ENCODE measurements around the gene PRG3.
A peak's percentile ranks its signal among the peaks of the same experiment; 100 is the strongest.
"Not testable (repeated sequence)": the region's sequence is repeated elsewhere in the genome, so short reads cannot be mapped to it uniquely, and the experiment has no call there.

PRG3 gene

GRCh38 chr11:57339328-57339727 is 41.6 kb downstream of the PRG3 start:
- peak overlapping the region in 1 of 2 experiments; percentile 47 for H2BK12ac ChIP-seq (ENCODE audit: low read length in 2 of 2)
- H3K36me3 ChIP-seq (ENCODE audit: control insufficient read depth in 1 of 2, insufficient read depth in 2 of 2, low read depth in 1 of 2, low read length in 2 of 2), result peaks cover 0 to under 1% of the 10 kb centered on the region in 2 experiments
- no peak overlapping the region for H4K91ac ChIP-seq (ENCODE audit: low read length)
- H3K4me3 ChIP-seq (ENCODE audit: insufficient read depth in 1 of 2, low read depth in 1 of 2, low read length in 2 of 2), result no peak overlapping the region
- WGBS, result 93% methylated on average over 5 of the region's 5 CpGs
- no peak overlapping the region for H3K18ac ChIP-seq (ENCODE audit: low read depth in 1 of 2, low read length in 2 of 2)
- no peak overlapping the region for H3K23ac ChIP-seq (ENCODE audit: low read length in 2 of 2)
- H3K79me1 ChIP-seq (replicated peaks; ENCODE audit: low read length, poor library complexity, severe bottlenecking), result peaks cover 2% of the 10 kb centered on the region
- no peak overlapping the region for H3K4me2 ChIP-seq (ENCODE audit: low read length, poor library complexity, severe bottlenecking)
- H3K4me1 ChIP-seq (ENCODE audit: control insufficient read depth, insufficient read depth, low read depth, low read length), result peaks cover 8% of the 10 kb centered on the region
- no peak overlapping the region for H3K9ac ChIP-seq (ENCODE audit: low read length)
- no peak overlapping the region for H4K8ac ChIP-seq (ENCODE audit: low read length)
- DNase-seq, result no peak
- no peak overlapping the region for H3K27ac ChIP-seq (ENCODE audit: low read length, poor library complexity, severe bottlenecking)
- H2BK5ac ChIP-seq (ENCODE audit: low read depth, low read length, poor library complexity, severe bottlenecking), result no peak overlapping the region
- H2BK120ac ChIP-seq (ENCODE audit: low read depth, low read length), result no peak overlapping the region
- H2BK15ac ChIP-seq (ENCODE audit: low read depth, poor library complexity, severe bottlenecking), result no peak overlapping the region
- H3K4ac ChIP-seq (ENCODE audit: low read depth in 1 of 2, low read length in 2 of 2), result no peak overlapping the region
- H2AFZ ChIP-seq (ENCODE audit: low read depth, low read length), result no peak overlapping the region
- no peaks in the 10 kb centered on the region for H3K9me3 ChIP-seq (ENCODE audit: control insufficient read depth, low read length)
- H3K27me3 ChIP-seq (ENCODE audit: control insufficient read depth in 1 of 2, insufficient read depth in 1 of 2, low read length in 2 of 2), result peaks cover 24 to 39% of the 10 kb centered on the region in 2 experiments
- H2AK5ac ChIP-seq (ENCODE audit: low read length, severe bottlenecking), result no peak overlapping the region
- no peak overlapping the region for H3K14ac ChIP-seq (ENCODE audit: low read length in 2 of 2)

GRCh38 chr11:57338142-57338541 is 42.8 kb downstream of the PRG3 start, which contains the start of gene P2RX3:
P2RX3 (plus strand) TSS chr11:57338352; CDS start chr11:57338551, 199 bp downstream.
- no peak within 1 kb of the TSS for H3K4me3 ChIP-seq (ENCODE audit: insufficient read depth in 1 of 2, low read depth in 1 of 2, low read length in 2 of 2)
- H3K9me3 ChIP-seq (ENCODE audit: control insufficient read depth, low read length), result no peaks in the 10 kb centered on the region
- no peak for DNase-seq
- no peak within 1 kb of the TSS for H2AFZ ChIP-seq (ENCODE audit: low read depth, low read length)
- H3K14ac ChIP-seq (ENCODE audit: low read length in 2 of 2), result no peak within 1 kb of the TSS
- H3K36me3 ChIP-seq (ENCODE audit: control insufficient read depth in 1 of 2, insufficient read depth in 2 of 2, low read depth in 1 of 2, low read length in 2 of 2), result peaks cover 3 to 10% of the 10 kb centered on the region in 2 experiments
- H3K18ac ChIP-seq (ENCODE audit: low read depth in 1 of 2, low read length in 2 of 2), result no peak within 1 kb of the TSS
- H4K91ac ChIP-seq (ENCODE audit: low read length), result no peak within 1 kb of the TSS
- H3K4me1 ChIP-seq (ENCODE audit: control insufficient read depth, insufficient read depth, low read depth, low read length), result peaks cover 8% of the 10 kb centered on the region
- no peak within 1 kb of the TSS for H3K27ac ChIP-seq (ENCODE audit: low read length, poor library complexity, severe bottlenecking)
- no peak within 1 kb of the TSS for H4K8ac ChIP-seq (ENCODE audit: low read length)
- H2BK12ac ChIP-seq (ENCODE audit: low read length in 2 of 2), result no peak within 1 kb of the TSS
- no peak within 1 kb of the TSS for H2BK15ac ChIP-seq (ENCODE audit: low read depth, poor library complexity, severe bottlenecking)
- H3K4me2 ChIP-seq (ENCODE audit: low read length, poor library complexity, severe bottlenecking), result no peak within 1 kb of the TSS
- H3K9ac ChIP-seq (ENCODE audit: low read length), result no peak within 1 kb of the TSS
- peaks cover 2% of the 10 kb centered on the region for H3K79me1 ChIP-seq (replicated peaks; ENCODE audit: low read length, poor library complexity, severe bottlenecking)
- H2BK5ac ChIP-seq (ENCODE audit: low read depth, low read length, poor library complexity, severe bottlenecking), result no peak within 1 kb of the TSS
- 43% methylated on average over 4 of the region's 4 CpGs for WGBS
- peaks cover 24 to 39% of the 10 kb centered on the region in 2 experiments for H3K27me3 ChIP-seq (ENCODE audit: control insufficient read depth in 1 of 2, insufficient read depth in 1 of 2, low read length in 2 of 2)
- no peak within 1 kb of the TSS for H3K4ac ChIP-seq (ENCODE audit: low read depth in 1 of 2, low read length in 2 of 2)
- H2AK5ac ChIP-seq (ENCODE audit: low read length, severe bottlenecking), result no peak within 1 kb of the TSS
- no peak within 1 kb of the TSS for H2BK120ac ChIP-seq (ENCODE audit: low read depth, low read length)
- H3K23ac ChIP-seq (ENCODE audit: low read length in 2 of 2), result no peak within 1 kb of the TSS

- H3K4ac ChIP-seq (ENCODE audit: low read depth in 1 of 2, low read length in 2 of 2); H3K4me3 ChIP-seq (ENCODE audit: insufficient read depth in 1 of 2, low read depth in 1 of 2, low read length in 2 of 2); H2BK120ac ChIP-seq (ENCODE audit: low read depth, low read length); H3K4me2 ChIP-seq (ENCODE audit: low read length, poor library complexity, severe bottlenecking); H2BK5ac ChIP-seq (ENCODE audit: low read depth, low read length, poor library complexity, severe bottlenecking); H3K4me1 ChIP-seq (ENCODE audit: control insufficient read depth, insufficient read depth, low read depth, low read length); H2AFZ ChIP-seq (ENCODE audit: low read depth, low read length); H4K91ac ChIP-seq (ENCODE audit: low read length); H4K8ac ChIP-seq (ENCODE audit: low read length); DNase-seq; H3K9me3 ChIP-seq (ENCODE audit: control insufficient read depth, low read length); H3K14ac ChIP-seq (ENCODE audit: low read length in 2 of 2); H2BK12ac ChIP-seq (ENCODE audit: low read length in 2 of 2); H2BK15ac ChIP-seq (ENCODE audit: low read depth, poor library complexity, severe bottlenecking); H3K27ac ChIP-seq (ENCODE audit: low read length, poor library complexity, severe bottlenecking); H2AK5ac ChIP-seq (ENCODE audit: low read length, severe bottlenecking); H3K23ac ChIP-seq (ENCODE audit: low read length in 2 of 2); H3K18ac ChIP-seq (ENCODE audit: low read depth in 1 of 2, low read length in 2 of 2): not testable (repeated sequence)
- Histone ChIP-seq H3K79me1 (replicated peaks; ENCODE audit: low read length, poor library complexity, severe bottlenecking) (peaks cover 12% of the 10 kb centered on the region), H3K36me3 (ENCODE audit: control insufficient read depth in 1 of 2, insufficient read depth in 2 of 2, low read depth in 1 of 2, low read length in 2 of 2) (peaks cover 15 to 23% of the 10 kb centered on the region in 2 experiments), H3K9ac (ENCODE audit: low read length) (peak overlapping the region; percentile 96), H3K27me3 (ENCODE audit: control insufficient read depth in 1 of 2, insufficient read depth in 1 of 2, low read length in 2 of 2) (peaks cover 24 to 39% of the 10 kb centered on the region in 2 experiments)
- 95% methylated on average over 6 of the region's 6 CpGs for WGBS
These were observed 44.1 kb downstream of the PRG3 start for GRCh38 chr11:57336856-57337255.

- H3K14ac ChIP-seq (ENCODE audit: low read length in 2 of 2), result no peak overlapping the region
- peak overlapping the region in 1 of 2 experiments; percentile 54 for H3K4ac ChIP-seq (ENCODE audit: low read depth in 1 of 2, low read length in 2 of 2)
- H3K4me3 ChIP-seq (ENCODE audit: insufficient read depth in 1 of 2, low read depth in 1 of 2, low read length in 2 of 2), result peak overlapping the region in 1 of 2 experiments; percentile 80
- no peak overlapping the region for H3K27ac ChIP-seq (ENCODE audit: low read length, poor library complexity, severe bottlenecking)
- H2AK5ac ChIP-seq (ENCODE audit: low read length, severe bottlenecking), result no peak overlapping the region
- H2BK5ac ChIP-seq (ENCODE audit: low read depth, low read length, poor library complexity, severe bottlenecking), result no peak overlapping the region
- H3K9ac ChIP-seq (ENCODE audit: low read length), result peak overlapping the region; percentile 96
- H3K79me1 ChIP-seq (replicated peaks; ENCODE audit: low read length, poor library complexity, severe bottlenecking), result peaks cover 17% of the 10 kb centered on the region
- peaks cover 8% of the 10 kb centered on the region for H3K4me1 ChIP-seq (ENCODE audit: control insufficient read depth, insufficient read depth, low read depth, low read length)
- no peak overlapping the region for H2BK120ac ChIP-seq (ENCODE audit: low read depth, low read length)
- no peak overlapping the region for H2BK12ac ChIP-seq (ENCODE audit: low read length in 2 of 2)
- H3K18ac ChIP-seq (ENCODE audit: low read depth in 1 of 2, low read length in 2 of 2), result peak overlapping the region; percentile 16 to 48
- no peak overlapping the region for H3K23ac ChIP-seq (ENCODE audit: low read length in 2 of 2)
- no peak overlapping the region for H4K91ac ChIP-seq (ENCODE audit: low read length)
- peak overlapping the region; percentile 57 for H3K4me2 ChIP-seq (ENCODE audit: low read length, poor library complexity, severe bottlenecking)
- peak overlapping the region; percentile 60 for H2AFZ ChIP-seq (ENCODE audit: low read depth, low read length)
- peaks cover 24 to 35% of the 10 kb centered on the region in 2 experiments for H3K27me3 ChIP-seq (ENCODE audit: control insufficient read depth in 1 of 2, insufficient read depth in 1 of 2, low read length in 2 of 2)
- H3K9me3 ChIP-seq (ENCODE audit: control insufficient read depth, low read length), result no peaks in the 10 kb centered on the region
- H4K8ac ChIP-seq (ENCODE audit: low read length), result peak overlapping the region; percentile 55
- peaks cover 20 to 30% of the 10 kb centered on the region in 2 experiments for H3K36me3 ChIP-seq (ENCODE audit: control insufficient read depth in 1 of 2, insufficient read depth in 2 of 2, low read depth in 1 of 2, low read length in 2 of 2)
- 76% methylated on average over 11 of the region's 12 CpGs for WGBS
- DNase-seq, result no peak
- no peak overlapping the region for H2BK15ac ChIP-seq (ENCODE audit: low read depth, poor library complexity, severe bottlenecking)
These were observed 44.8 kb downstream of the PRG3 start for GRCh38 chr11:57336111-57336666.
